ENCODE data around the gene FGD4.
"Not testable (repeated sequence)": the region's sequence is repeated elsewhere in the genome, so short reads cannot be mapped to it uniquely, and the experiment has no call there.

FGD4 gene

GRCh38 chr12:32499048-32499447 lies 99.7 kb downstream of the FGD4 start:
- DNase-seq, result no peak

GRCh38 chr12:32501835-32502333 lies 102.5 kb downstream of the FGD4 start:
- no peak for DNase-seq

GRCh38 chr12:32502693-32503502 lies 103.5 kb downstream of the FGD4 start:
- no peak for DNase-seq

- DNase-seq, result no peak
Measured at GRCh38 chr12:32503730-32504129, 104.4 kb downstream of the FGD4 start.

- no peak for DNase-seq
Measured at GRCh38 chr12:32504591-32504990, 105.2 kb downstream of the FGD4 start.

- DNase-seq, result no peak
Measured at GRCh38 chr12:32505067-32505945, 105.9 kb downstream of the FGD4 start.

- not testable (repeated sequence) for DNase-seq
Measured at GRCh38 chr12:32507096-32507941, 108.0 kb downstream of the FGD4 start.

- DNase-seq, result no peak
Measured at GRCh38 chr12:32507942-32508320, 108.6 kb downstream of the FGD4 start.

- no peak for DNase-seq
Measured at GRCh38 chr12:32508626-32509025, 109.3 kb downstream of the FGD4 start.

- DNase-seq, result no peak
Measured at GRCh38 chr12:32509328-32510091, 110.2 kb downstream of the FGD4 start.

- DNase-seq, result not testable (repeated sequence)
Measured at GRCh38 chr12:32511976-32512375, 112.6 kb downstream of the FGD4 start.

- no peak for DNase-seq
Measured at GRCh38 chr12:32512379-32512778, 113.0 kb downstream of the FGD4 start.

GRCh38 chr12:32512910-32513309 lies 113.6 kb downstream of the FGD4 start:
- no peak for DNase-seq

- DNase-seq, result no peak
Measured at GRCh38 chr12:32515137-32515873, 115.9 kb downstream of the FGD4 start.

GRCh38 chr12:32516230-32516629 lies 116.9 kb downstream of the FGD4 start:
- no peak for DNase-seq

GRCh38 chr12:32517966-32518365 lies 118.6 kb downstream of the FGD4 start:
- DNase-seq, result no peak

- no peak for DNase-seq
Measured at GRCh38 chr12:32519047-32519446, 119.7 kb downstream of the FGD4 start.

- no peak for DNase-seq
Measured at GRCh38 chr12:32522331-32523221, 123.2 kb downstream of the FGD4 start.

GRCh38 chr12:32525802-32526201 lies 126.4 kb downstream of the FGD4 start:
- not testable (repeated sequence) for DNase-seq

GRCh38 chr12:32526343-32526742 lies 127.0 kb downstream of the FGD4 start:
- not testable (repeated sequence) for DNase-seq
